Measurements from ENCODE around the gene ADCY5. TPM values are rescaled to one million over a fixed set of nuclear protein-coding genes. Genes with fewer than 3 reads are reported as not detected.

Gene ADCY5
- total RNA-seq, 2 experiments from 2014 or later = 0.10 TPM; not detected in 1

DNA sequence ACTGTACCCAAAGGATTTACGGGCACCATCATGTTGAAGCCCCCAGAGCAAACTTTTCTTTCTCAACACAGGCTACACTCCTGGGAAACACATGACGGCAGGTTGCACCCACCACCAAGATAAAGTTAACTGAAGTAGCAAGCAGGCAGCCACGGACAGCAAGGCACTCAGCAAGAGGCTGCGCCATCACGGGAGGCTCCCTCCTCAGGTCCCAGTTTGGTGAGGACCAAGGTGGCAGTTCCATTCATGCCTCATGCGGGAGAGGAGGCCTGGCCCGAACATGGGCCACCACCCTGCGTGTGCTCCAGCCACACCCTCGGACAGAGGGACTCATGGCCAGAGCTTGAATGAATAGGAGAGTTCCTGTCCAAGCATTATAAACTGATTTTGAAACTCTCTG is 6.8 kb downstream of the ADCY5 start:
- Mint-ChIP-seq H3K9me3 (no peaks in the 10 kb centered on the region), H3K4me3 (no peak overlapping the region), H3K27ac (no peak overlapping the region), H3K36me3 (ENCODE audit: low read depth) (no peaks in the 10 kb centered on the region), H3K4me1 (ENCODE audit: low read depth) (peaks cover 2% of the 10 kb centered on the region), H3K27me3 (ENCODE audit: low read depth) (peaks cover 45% of the 10 kb centered on the region)
- DNase-seq = no peak
- intact Hi-C loops (cut with micrococcal nuclease) = no loop called here
- CTCF ChIA-PET = no interaction called here

DNA sequence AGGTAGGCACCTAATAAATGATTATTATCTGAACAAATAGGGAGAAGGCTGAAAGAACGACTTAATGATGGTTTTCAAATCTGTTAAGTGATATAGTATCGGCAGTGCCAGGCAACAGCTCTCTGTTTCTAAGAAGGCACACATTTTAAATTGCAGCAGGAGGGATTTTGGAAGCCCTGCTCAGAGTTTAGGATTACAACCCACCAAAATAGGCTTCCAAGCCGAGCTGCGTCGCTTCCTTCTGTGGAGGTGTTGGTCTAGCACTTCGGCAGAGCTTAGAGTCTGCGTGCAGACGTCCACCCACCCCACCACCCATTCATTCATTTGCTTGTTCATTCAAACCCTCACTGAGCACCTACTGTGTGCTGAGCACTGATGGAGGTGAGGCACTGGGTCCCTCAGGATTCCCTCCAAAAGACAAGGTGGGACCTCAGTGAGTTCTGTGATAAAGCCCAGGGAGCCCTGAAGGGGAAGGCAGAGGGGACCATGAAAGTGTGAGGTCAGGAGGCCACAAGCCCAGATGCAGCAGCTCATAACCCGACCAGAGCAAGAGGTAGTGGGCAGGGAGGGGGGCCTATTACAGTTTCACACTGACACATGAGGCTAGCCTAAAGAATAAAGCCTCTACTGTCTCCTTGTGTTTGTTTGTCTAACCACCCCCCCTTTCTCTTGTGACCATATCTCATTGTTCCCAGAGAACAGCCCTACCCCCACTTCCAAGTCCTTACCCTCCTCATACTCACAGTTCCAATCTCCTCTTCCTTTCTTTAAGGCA is 8.9 kb downstream of the ADCY5 start:
- H3K4me1 Mint-ChIP-seq (ENCODE audit: low read depth) = no peaks in the 10 kb centered on the region
- intact Hi-C loops (cut with micrococcal nuclease) = no loop called here
- CTCF ChIA-PET = no interaction called here
- H3K4me3 Mint-ChIP-seq = no peak overlapping the region
- H3K36me3 Mint-ChIP-seq (ENCODE audit: low read depth) = no peaks in the 10 kb centered on the region
- no peak for DNase-seq
- no peak overlapping the region for H3K27ac Mint-ChIP-seq
- H3K27me3 Mint-ChIP-seq (ENCODE audit: low read depth) = peaks cover 30% of the 10 kb centered on the region
- no peaks in the 10 kb centered on the region for H3K9me3 Mint-ChIP-seq

DNA sequence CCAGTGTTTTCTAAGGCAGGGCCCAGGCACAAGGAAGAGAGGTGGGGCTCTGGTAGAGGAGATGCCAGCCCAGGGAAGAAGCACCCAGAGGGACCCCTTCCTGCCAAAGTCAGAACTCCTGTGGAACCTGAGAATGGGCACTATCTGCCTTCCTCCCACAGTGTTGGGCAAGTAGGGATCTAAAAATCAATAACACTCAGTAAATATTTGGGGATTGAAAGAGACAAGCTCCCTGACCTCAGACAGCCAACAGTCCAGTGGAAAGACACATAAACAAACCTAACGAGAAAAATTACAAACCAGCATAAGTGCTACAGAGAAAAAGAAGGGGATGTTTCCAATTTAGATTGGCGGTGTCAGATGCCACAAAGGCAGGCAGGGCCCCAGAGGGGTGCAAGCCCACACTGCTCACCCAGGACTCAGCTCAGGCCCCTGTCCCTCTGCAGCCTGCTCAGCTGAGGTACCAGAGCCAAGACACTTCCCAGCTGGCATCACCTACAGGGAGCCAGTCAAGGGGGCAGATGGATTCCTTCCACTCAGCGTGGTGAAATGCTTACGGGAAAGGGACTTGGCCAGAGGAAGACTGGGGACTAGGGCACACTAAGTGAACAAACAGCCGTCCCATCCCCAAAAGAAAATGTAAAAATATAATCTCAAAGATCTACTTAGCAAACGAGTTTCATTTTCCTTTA is 15.9 kb downstream of the ADCY5 start:
- CTCF ChIA-PET = interaction anchor here (1.0 to 1.5 kb wide), 2 partner anchors 12 to 126 kb away, joined by 3 to 5 read pairs; no protein-coding TSS in a partner anchor
- no peak overlapping the region for H3K4me3 Mint-ChIP-seq
- H3K9me3 Mint-ChIP-seq = no peaks in the 10 kb centered on the region
- no peaks in the 10 kb centered on the region for H3K4me1 Mint-ChIP-seq (ENCODE audit: low read depth)
- H3K36me3 Mint-ChIP-seq (ENCODE audit: low read depth) = no peaks in the 10 kb centered on the region
- intact Hi-C loops (cut with micrococcal nuclease) = no loop called here
- peaks cover 4% of the 10 kb centered on the region for H3K27me3 Mint-ChIP-seq (ENCODE audit: low read depth)
- no peak overlapping the region for H3K27ac Mint-ChIP-seq
- no peak for DNase-seq

DNA sequence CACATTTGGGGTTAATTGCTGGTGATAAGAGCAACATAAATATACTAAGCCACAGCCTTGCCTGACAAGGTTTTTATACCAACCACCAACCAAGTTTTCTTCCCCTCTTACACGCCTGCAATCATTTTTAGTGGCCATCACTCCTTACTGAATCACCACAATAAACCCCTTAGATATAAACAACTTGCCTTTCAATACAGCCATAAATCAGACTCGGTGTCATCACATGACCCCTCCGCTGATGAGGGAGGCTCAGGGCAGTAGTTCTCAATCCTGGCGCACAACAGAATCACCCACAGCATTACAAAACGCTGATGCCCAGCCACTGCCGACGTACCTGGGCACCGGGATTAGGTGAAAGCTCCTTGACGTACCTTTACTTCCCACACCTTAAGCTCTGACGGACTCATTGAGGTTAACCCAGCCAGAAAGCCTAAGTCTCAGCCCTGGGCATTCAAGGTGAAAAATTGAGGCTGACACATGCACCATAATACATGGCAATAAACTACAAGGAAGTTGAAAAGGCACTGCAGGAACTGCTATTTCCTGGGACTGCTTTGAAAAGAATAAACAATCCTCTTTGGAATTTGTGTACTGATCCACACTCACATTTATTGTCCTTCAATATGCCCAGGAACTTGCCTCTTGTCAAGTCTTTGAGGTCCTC is 17.1 kb downstream of the ADCY5 start:
- H3K9me3 Mint-ChIP-seq = no peaks in the 10 kb centered on the region
- H3K27me3 Mint-ChIP-seq (ENCODE audit: low read depth) = peaks cover 4% of the 10 kb centered on the region
- intact Hi-C loops (cut with micrococcal nuclease) = no loop called here
- no peaks in the 10 kb centered on the region for H3K36me3 Mint-ChIP-seq (ENCODE audit: low read depth)
- no peak overlapping the region for H3K4me3 Mint-ChIP-seq
- CTCF ChIA-PET = interaction anchor here (0.6 kb wide), 2 partner anchors 12 to 102 kb away, joined by 3 read pairs; no protein-coding TSS in a partner anchor
- H3K27ac Mint-ChIP-seq = no peak overlapping the region
- no peak for DNase-seq
- H3K4me1 Mint-ChIP-seq (ENCODE audit: low read depth) = no peaks in the 10 kb centered on the region

DNA sequence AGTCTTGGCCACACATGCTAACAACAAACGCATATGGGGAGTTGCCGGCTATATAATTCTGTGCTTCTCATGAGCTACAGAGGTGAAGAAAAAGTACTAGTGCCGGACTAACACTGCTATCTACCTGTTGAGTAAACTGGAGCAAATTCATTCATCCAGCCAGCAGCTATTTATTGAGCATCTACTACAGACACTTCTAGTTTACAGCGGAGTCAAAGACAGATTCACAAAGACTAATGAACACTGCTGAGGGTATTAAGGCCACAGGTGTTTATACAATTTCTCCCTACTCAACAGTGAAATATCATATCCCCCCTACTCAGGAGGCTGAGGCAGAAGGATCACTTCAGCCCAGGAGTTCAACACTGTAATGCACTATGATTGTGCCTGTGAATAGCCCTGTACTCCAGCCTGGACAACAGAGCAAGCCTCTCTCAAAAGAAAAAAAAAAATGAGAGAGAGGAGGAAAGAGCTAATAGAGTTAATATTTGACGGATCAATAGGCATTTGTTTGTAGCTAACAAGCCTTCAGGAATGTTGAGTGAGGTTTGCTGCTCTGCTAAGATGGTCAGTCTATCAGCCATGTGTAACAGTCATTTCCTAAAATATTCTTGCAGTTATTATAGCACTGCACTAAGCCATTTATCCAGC is 17.8 kb downstream of the ADCY5 start:
- Mint-ChIP-seq H3K36me3 (ENCODE audit: low read depth) (no peaks in the 10 kb centered on the region), H3K4me1 (ENCODE audit: low read depth) (no peaks in the 10 kb centered on the region), H3K27ac (no peak overlapping the region), H3K4me3 (no peak overlapping the region), H3K27me3 (ENCODE audit: low read depth) (peaks cover 6% of the 10 kb centered on the region), H3K9me3 (no peaks in the 10 kb centered on the region)
- no peak for DNase-seq
- intact Hi-C loops (cut with micrococcal nuclease) = no loop called here
- CTCF ChIA-PET = interaction anchor here (0.6 kb wide), 2 partner anchors 12 to 101 kb away, joined by 3 read pairs; no protein-coding TSS in a partner anchor

DNA sequence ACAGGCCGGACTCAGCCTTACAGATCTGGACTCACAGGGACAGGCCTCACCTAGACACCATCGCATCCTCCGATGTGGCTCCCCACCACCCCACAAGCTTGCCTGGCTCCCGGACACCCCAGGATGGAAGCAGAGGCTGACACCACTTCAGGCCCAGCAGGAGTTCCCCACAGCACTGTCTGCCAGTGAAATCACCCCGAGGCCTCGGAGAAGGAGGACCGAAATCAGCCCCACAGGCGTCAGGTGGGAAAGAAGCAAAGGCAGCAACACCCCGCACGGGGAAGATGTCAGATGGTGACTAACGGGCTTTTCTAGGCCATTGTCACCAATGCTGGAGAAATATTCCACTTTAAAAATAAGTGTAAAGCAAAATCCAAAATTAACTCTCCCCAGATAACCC is 18.6 kb downstream of the ADCY5 start:
- CTCF ChIA-PET = no interaction called here
- Mint-ChIP-seq H3K36me3 (ENCODE audit: low read depth) (no peaks in the 10 kb centered on the region), H3K4me3 (no peak overlapping the region), H3K9me3 (no peaks in the 10 kb centered on the region), H3K27me3 (ENCODE audit: low read depth) (peaks cover 6% of the 10 kb centered on the region), H3K27ac (no peak overlapping the region), H3K4me1 (ENCODE audit: low read depth) (no peaks in the 10 kb centered on the region)
- intact Hi-C loops (cut with micrococcal nuclease) = no loop called here
- no peak for DNase-seq

DNA sequence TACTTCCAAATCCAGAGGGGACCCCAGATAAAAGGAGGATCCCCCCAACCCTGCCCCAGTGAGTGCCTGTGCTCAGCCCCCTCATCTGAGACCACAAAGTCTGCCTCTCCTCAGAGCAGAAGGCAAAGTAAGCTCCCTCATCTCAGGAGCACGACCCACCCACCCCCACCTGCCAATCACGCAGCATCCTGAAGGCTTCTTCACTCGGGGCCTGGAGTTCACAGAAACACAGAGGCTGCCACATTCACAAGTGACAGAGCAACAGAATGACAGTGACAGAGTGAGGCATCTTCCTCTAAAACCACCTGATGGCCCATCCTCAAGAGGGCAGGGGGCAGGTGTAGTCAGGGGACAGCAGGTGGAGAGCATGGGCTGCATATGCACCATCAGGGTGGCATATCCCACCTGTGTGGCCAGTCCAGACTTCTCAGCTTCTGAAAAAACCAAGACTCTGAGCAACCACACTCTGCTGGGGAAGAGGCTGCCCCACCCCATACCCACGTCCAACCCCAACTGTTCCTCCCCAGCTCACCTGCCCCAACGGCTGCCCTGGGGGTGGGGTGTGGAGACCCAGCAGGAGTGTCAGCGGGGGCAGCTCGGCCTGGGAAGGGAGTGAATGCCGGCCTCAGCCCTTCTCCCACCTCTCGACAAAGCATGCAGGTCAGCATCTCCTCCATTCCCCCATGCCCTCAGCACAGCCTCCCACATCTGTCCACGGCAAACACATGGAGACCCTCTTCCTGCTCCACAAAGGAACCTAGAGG is 19.3 kb downstream of the ADCY5 start:
- Mint-ChIP-seq H3K9me3 (no peaks in the 10 kb centered on the region), H3K4me3 (no peak overlapping the region), H3K27me3 (ENCODE audit: low read depth) (peaks cover 6% of the 10 kb centered on the region), H3K27ac (no peak overlapping the region), H3K36me3 (ENCODE audit: low read depth) (no peaks in the 10 kb centered on the region), H3K4me1 (ENCODE audit: low read depth) (no peaks in the 10 kb centered on the region)
- no peak for DNase-seq
- CTCF ChIA-PET = no interaction called here
- intact Hi-C loops (cut with micrococcal nuclease) = no loop called here

DNA sequence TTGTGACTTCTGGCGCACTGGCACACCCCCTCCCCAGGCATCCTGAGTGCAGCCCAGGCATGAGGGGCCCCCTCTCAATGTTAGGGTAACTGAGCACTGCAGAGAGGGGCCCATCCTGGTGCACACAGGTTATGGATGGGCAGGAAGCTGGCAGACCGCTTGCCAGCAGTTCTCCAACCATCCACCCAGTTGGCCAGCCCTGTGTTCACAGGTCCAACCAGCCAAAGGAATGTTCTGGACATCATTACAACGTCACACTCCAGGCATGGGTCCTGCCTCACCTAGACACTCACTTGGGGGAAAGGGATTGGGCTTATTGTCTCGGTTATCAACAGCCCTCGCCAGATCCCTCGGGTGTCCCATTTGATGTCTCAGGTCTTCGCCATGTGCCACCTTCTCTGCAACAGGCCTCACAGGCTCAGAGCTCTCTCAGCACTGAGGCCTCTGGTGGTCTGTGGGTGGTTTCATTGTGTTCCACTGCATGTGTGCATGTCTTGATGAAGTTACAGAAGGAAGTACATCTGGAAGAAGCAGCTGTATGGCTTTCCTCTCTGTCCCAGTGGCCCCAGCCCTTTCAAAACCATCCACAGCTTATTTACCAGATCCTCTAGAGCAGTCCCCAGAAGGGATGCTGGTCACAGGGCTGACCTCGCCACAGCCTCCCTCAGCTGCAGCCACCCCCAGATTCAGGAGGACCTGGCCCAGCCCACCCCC is 23.7 kb downstream of the ADCY5 start:
- intact Hi-C loops (cut with micrococcal nuclease) = no loop called here
- Mint-ChIP-seq H3K4me1 (ENCODE audit: low read depth) (no peaks in the 10 kb centered on the region), H3K27ac (no peak overlapping the region), H3K27me3 (ENCODE audit: low read depth) (peaks cover 6% of the 10 kb centered on the region), H3K9me3 (no peaks in the 10 kb centered on the region), H3K36me3 (ENCODE audit: low read depth) (no peaks in the 10 kb centered on the region), H3K4me3 (no peak overlapping the region)
- DNase-seq = no peak
- CTCF ChIA-PET = no interaction called here

DNA sequence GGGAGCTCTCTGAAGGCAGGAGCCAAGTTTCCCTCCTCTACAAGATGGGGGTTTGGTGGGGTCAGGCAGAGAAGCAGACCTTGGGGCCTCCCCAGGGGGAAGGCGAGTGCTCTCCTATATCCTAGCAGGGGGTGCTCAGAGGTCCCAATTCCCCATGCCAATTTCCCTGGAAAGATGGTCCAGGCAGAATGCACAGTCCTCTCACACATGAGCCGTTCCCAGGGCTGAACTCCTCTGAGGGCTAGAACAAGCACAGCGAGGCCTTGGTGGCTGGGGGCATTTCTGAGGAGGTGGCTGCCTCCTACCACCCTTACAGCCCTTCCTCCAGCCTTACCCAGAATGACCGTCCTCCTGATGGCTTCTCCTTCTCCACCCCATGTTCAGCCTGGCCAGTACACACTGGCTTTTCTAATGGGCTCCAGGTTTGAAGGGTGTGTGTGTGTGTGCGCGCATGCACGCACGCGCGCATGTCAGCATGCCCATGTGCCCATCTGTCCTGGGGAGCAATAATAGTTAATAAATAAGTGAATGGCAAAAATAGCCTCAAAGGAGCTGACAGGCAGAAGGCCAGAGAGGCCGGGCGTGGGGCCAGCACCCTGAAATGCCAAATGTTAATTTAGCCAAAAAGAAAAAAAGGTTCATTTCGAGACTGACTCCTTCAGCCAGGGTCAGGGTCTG is 24.4 kb downstream of the ADCY5 start:
- Mint-ChIP-seq H3K36me3 (ENCODE audit: low read depth) (no peaks in the 10 kb centered on the region), H3K27me3 (ENCODE audit: low read depth) (peaks cover 2% of the 10 kb centered on the region), H3K9me3 (no peaks in the 10 kb centered on the region), H3K4me1 (ENCODE audit: low read depth) (no peaks in the 10 kb centered on the region), H3K4me3 (no peak overlapping the region), H3K27ac (no peak overlapping the region)
- DNase-seq = no peak
- intact Hi-C loops (cut with micrococcal nuclease) = no loop called here
- CTCF ChIA-PET = no interaction called here

DNA sequence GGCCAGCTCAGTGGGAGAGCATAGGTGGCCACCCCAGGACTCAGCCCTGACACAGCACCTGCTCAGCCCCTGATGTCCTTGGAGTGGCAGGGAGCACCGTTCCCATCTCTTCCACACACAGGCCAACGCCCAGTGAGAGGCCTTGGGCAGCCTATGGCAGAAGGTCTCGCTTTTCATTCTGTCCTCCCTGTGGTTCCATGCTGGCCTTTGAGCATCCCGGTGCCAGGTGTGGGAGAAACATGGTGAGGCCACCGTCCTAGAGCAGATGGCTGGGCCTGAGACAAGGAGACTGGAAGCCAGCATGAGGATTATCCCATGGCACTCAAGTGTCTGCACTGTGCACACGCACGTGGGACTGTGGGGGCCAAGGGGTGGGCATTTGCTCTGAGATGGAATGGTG is 25.1 kb downstream of the ADCY5 start:
- intact Hi-C loops (cut with micrococcal nuclease) = no loop called here
- H3K9me3 Mint-ChIP-seq = no peaks in the 10 kb centered on the region
- H3K27ac Mint-ChIP-seq = no peak overlapping the region
- CTCF ChIA-PET = no interaction called here
- H3K27me3 Mint-ChIP-seq (ENCODE audit: low read depth) = peaks cover 2% of the 10 kb centered on the region
- no peaks in the 10 kb centered on the region for H3K4me1 Mint-ChIP-seq (ENCODE audit: low read depth)
- H3K36me3 Mint-ChIP-seq (ENCODE audit: low read depth) = no peaks in the 10 kb centered on the region
- no peak overlapping the region for H3K4me3 Mint-ChIP-seq
- DNase-seq = no peak

DNA sequence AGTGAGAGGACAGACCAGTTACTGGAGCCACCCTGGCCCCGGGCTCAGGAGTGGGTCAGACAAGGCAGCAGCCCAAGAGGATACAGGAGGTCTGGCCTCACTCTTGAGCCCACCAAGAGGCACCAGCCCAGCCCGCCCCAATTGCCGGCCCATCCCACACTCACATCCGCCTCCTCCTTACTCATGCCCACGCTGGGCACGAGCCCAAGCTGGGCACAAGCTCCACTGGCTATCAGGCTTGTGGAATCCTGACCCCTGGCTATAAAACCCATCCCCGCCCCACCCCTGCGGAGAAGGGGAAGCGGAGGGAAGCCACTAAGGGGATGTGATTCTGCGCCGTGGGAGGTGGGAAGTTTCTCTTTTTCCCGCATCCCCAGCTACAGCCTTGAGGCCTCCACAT is 25.9 kb downstream of the ADCY5 start:
- intact Hi-C loops (cut with micrococcal nuclease) = no loop called here
- Mint-ChIP-seq H3K36me3 (ENCODE audit: low read depth) (no peaks in the 10 kb centered on the region), H3K27me3 (ENCODE audit: low read depth) (peaks cover 2% of the 10 kb centered on the region), H3K4me3 (no peak overlapping the region), H3K4me1 (ENCODE audit: low read depth) (no peaks in the 10 kb centered on the region), H3K27ac (no peak overlapping the region), H3K9me3 (no peaks in the 10 kb centered on the region)
- CTCF ChIA-PET = no interaction called here
- DNase-seq = no peak

Measured in activated naive CD4-positive, alpha-beta T cell treated with anti-CD3 and anti-CD28 coated beads for 36 hours (primary cell).